A549 treated with GW870086 at 1 μM for 4 hours (cell line): ENCODE results near the gene SRSF7. TPM values are rescaled to one million over a fixed set of nuclear protein-coding genes. Genes with fewer than 3 reads are reported as not detected.

Experiments
- total RNA-seq: library from RNA; stranded (reverse); fragments of 200-300 nt; extraction: Qiagen RNA extraction; gene quantifications from 5 replicates; pipeline ENCODE4 v1.2.3, GENCODE V29; 2022; ENCODE audit warnings: low read depth

Gene SRSF7
- 303 to 407 TPM (median 345 TPM) in 5 replicates for total RNA-seq

DNA sequence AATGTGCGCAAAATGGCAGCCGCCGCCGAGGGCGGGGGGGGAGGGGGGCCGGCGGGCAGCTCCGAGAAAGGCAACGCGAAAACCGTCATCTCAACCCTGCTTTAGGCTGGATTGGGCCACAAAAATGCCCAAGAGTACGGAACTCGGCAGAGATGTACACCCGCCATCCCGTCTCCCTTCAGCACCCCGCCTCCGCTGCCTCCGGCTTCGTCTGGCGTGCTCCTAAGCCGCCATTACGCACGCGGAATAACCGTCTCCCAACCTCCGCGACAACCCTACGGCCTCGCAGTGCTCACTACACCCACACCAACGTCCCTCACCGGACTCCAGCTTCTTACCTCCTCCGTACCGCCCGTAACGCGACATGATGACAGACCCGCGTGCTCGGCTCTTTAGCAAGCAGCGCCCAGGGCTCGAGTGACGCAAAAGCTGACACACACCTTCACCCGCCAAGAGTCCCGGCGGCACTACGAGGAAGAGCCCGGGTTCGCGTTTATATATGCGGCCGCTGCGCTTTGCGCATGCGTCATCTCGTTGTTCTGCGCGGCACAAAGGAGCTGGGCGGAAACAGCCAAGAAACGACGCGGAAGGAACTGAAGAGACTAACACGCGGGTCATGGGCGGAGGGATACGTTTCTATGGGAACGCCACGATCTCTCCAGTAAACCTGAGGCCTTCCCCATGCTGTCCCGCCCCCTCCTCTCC lies at the start of gene SRSF7:
Gene SRSF7 (minus strand): TSS at position 471 of the 705 bp plus-strand sequence. CDS start 105 bp downstream, at position 366.

Other genes starting within 250 kb of the SRSF7 start
- gene HNRNPLL, start 148.4 kb downstream of the SRSF7 start, total RNA-seq, result 20.0 to 27.3 TPM (median 26.4 TPM) in 5 replicates
- 15.7 to 17.8 TPM (median 16.8 TPM) in 5 replicates for gene GALM, start 85.2 kb downstream of the SRSF7 start, total RNA-seq
- gene GEMIN6, start 26.8 kb upstream of the SRSF7 start, total RNA-seq, result 35.5 to 44.3 TPM (median 40.0 TPM) in 5 replicates
- 18.3 to 21.8 TPM (median 20.5 TPM) in 5 replicates for gene DHX57, start 124.6 kb upstream of the SRSF7 start, total RNA-seq
- 37.3 to 46.6 TPM (median 41.8 TPM) in 5 replicates for gene MORN2, start 124.6 kb upstream of the SRSF7 start, total RNA-seq
- gene ARHGEF33, start 138.5 kb upstream of the SRSF7 start, total RNA-seq, result 0.02 TPM in 1 of 5 replicates, not detected in the others